GM18870 (cell line): ENCODE data around the gene FAM89A.

Source experiments
- ATAC-seq: cut with Tn5 transposase; IDR thresholded peaks from one replicate; pipeline ENCODE4 v1.9.1; 2021; ENCODE audit warnings: moderate library complexity; ENCODE audit not compliant: unreplicated experiment

FAM89A gene

DNA sequence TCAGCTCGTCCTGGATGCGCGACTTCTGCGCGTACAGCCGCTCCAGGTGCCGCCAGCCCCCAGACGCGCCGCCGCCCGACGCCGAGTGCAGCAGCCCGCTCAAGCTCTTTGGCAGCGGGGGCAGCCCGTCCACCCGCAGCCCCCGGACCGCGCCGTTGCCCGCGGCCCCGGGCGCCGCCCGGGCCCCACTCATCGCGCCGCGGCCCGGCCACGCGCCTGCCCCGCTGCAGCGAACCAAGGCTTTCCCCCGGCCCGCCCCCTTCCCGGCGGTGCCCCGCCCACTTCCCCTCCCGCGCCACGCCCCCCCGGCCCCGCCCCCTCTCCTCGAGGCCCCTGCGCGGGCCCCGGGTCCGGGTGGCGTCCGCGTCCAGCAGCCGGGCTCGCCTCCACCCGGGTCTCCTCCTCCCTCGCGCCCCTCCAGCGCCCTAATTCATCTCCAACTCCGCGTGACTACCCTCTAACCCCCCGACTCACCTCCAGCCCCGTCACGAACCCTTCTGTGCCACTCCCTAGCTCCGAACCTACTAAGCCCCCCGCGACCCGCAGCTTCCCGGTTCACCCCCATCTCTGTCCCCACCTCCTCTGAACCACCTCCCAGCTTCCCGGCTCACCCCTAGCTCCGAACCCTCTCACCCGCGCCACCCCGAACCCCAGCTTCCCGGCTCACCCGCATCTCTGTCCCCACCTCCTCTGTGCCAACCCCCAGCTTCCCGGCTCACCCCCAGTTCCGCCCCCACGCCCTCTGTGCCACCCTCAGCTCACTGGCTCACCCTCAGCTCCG is at the start of gene FAM89A:
FAM89A (minus strand) TSS at position 236 of the 781 bp plus-strand sequence; CDS start at position 193, 43 bp downstream.
- no peak for ATAC-seq

DNA sequence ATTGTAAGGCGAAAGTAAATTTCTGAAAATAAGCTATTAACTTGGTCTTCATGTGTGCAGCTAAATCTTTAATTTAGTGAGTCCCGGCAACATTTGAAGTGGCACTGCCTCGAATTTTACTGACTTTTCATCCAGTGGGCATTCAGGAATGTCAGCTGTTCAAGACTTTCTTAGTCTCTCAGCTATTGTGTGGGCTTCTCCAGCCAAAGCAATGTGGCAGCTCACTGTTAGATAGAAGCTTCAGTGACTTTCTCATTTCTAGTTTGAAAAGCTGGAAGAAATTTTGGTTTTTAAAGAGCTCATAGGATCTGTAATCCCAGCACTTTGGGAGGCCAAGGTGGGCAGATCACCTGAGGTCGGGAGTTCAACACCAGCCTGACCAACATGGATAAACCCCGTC is 44.3 kb upstream of the FAM89A start:
- no peak for ATAC-seq

DNA sequence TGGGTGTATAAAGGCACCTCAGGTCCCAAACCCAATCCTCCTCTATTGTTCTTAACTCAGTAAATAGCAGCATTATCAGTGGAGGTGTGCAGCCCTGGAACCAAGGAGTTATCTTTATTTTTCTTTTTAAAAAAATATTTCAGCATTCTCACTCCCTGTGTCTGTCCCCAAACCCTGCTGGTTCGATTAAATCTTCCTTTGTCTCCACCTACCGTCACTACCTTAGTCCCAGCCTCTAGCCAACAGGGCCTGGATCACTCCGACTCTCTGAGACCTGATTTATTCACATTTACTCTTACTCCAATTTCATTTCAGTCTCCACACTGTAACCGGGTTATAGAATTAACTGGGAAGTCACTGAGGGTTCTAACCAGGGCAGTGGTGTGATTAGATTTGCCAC is 39.1 kb upstream of the FAM89A start:
- no peak for ATAC-seq

- ATAC-seq, result no peak
Measured at GRCh38 chr1:231078250-231078649, 38.2 kb upstream of the FAM89A start.

- no peak for ATAC-seq
Measured at GRCh38 chr1:231076802-231077201, 36.7 kb upstream of the FAM89A start.

- ATAC-seq, result no peak
Measured at GRCh38 chr1:231075497-231075896, 35.4 kb upstream of the FAM89A start.

- no peak for ATAC-seq
Measured at GRCh38 chr1:231075020-231075419, 35.0 kb upstream of the FAM89A start.

DNA sequence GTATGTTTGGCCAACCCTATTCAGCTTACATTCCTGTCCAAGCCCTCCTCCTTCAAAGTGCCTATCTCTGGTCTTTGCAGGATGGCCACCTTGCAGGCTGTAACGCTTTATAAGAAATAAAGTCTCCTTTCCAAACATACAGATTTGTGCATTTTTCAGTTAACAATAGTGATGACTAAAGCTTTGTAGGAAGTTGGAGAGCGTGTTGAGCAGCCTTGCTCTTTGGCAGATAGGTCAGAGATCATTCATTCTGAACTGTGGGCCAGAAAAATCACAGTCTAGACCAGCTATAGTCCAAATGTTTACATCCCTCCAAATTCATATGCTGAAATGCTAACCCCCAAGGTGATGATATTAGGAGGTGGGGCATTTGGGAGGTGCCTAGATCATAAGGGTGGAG is 34.0 kb upstream of the FAM89A start:
- no peak for ATAC-seq

DNA sequence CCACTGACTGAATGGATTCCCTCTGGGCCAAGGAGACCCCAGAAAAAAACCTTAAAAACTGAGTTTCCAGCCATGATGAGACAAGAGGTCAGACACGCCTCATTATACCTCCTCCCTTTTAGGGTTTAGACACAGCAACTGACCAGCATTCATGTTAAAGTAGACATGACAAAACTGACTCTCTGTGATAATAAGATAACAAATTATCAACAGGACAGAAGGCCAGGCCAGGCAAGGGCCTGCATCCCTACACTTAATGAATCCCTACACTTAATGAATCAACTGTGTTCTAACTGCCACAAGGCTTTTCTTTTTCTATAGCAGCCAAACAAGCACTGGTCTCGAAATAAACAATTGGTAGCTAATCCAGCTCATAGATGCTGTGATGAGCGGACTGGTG is 33.3 kb upstream of the FAM89A start:
- ATAC-seq, result no peak

GRCh38 chr1:231072502-231073094 is 32.5 kb upstream of the FAM89A start:
- no peak for ATAC-seq

- ATAC-seq, result no peak
Measured at GRCh38 chr1:231072041-231072440, 32.0 kb upstream of the FAM89A start.

DNA sequence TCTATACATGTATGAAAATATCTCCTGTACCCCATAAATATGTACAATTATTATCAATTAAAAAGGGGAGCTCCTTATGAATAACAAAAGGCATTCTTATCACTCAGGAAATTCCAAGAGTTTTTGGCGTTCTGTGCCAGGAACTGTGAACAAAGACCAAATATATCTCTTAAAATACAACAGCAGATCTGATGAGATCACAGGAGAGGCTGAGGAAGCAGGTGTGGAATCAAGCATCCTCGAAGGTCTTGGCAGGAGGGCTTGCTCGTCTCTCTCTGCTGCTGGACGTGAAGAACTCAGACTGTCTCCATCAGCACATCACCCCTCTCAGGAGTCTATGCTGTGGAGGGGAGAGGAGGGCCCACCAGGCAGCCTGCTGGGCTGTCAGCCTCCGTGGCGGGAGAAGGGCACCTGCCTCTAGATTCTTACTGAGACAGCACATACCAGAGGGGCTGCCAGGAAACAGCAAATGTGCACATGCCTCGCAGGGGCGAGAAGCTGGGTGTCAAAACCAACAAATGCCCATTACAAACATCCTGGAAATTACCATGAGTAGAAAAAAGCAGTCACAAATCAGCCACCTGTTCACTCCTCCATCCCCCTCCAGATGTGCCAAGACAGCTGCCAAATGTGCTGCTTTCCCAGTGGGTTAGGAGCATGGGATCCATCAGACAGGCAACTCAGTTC is 30.8 kb upstream of the FAM89A start:
- no peak for ATAC-seq

- no peak for ATAC-seq
Measured at GRCh38 chr1:231069333-231069732, 29.3 kb upstream of the FAM89A start.

- ATAC-seq, result no peak
Measured at GRCh38 chr1:231068762-231069161, 28.7 kb upstream of the FAM89A start.

DNA sequence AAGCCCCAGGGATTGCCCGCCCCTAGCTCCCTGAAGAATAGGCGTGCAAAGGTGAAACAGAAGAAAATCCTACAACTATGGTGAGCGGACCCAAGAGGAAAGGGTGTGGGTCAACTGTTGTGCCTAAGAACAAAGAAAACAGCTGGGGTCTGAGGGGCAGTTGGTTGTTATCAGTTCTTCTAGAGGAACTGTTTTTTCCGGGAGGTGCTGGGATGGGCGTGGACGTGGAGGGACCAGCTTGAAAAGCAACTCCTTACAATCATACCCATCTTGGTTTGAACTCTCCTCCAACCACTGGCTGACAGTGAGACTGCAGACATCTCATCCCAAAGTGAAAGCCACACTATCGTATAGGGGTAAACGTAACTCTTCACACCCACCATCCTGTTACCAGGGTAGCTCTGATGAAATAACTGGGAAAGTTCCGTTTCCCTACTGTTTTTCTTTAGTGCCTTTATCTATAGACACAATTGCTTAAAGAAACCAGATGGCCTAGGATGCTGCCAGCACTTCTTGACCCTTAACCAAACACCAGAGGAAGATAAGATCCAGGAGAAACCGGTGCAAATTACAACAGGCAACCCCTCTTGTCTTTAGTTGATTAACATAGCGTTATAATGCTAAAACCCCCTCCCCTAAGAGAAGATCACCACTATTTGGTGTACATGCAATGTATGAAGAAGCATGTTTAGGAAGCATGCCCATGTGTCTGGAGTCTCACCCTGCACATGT is 25.6 kb upstream of the FAM89A start:
- no peak for ATAC-seq

- no peak for ATAC-seq
Measured at GRCh38 chr1:231064418-231064817, 24.4 kb upstream of the FAM89A start.

- no peak for ATAC-seq
Measured at GRCh38 chr1:231063331-231063730, 23.3 kb upstream of the FAM89A start.

DNA sequence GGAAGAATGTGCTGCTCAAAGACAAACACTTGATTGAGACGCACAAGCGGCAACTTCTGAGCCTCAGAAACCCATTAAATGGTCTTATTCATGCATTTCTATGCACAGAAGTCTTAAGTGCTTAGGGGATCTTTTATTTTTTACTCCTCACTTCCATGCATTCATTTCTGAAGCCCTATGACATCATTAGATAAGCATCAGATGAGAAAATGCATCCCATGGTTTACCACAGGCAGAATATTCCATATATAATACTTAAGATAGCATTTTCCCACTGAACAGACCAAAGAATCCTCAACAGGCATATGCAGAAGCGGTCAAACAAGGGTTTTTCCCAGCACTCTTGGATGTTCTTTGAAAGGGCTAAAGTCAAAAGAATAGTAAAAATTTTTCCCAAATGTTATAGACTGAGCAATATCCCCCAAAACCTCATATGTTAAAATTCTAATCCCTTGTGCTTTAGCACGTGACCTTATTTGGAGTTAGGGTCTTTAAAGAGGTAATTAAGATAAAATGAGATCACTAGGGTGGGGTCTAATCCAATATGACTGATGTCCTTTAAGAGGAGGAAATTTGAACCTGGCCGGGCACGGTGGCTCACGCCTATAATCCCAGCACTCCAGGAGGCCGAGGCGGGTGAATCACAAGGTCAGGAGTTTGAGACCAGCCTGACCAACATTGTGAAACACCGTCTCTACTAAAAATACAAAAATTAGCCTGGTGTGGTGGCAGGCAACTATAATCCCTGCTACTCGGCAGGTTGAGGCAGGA is 22.6 kb upstream of the FAM89A start:
- no peak for ATAC-seq

DNA sequence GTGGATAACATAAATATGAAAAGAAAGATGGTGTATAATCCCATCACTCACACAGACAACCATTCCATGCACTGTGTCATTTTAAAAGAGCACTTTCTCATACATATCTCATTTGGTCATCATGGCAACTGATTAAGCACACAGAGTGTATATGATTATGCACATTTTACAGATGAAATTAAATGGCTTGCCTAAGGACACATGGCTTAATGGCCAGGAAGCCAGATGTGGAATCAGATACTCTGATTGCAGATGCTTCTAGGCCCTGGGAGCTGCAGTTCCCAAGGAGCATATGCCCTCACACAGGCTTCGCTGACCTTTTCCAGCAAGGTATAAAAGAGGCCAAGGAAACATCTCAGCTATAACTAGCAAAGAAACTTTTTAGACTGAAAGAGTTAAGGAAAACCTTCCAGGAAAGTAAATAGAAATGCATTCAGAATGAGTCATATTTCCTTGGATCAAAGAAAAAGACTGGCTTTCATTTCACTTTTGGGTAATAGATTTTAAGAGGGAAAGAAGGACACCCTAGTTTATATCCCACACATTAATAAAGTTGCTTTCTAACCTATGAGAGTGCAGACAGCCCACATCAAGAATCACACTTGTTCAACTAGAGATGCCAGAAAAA is 19.6 kb upstream of the FAM89A start:
- ATAC-seq, result no peak

GRCh38 chr1:231058416-231059109 is 18.5 kb upstream of the FAM89A start:
- no peak for ATAC-seq
